T1000 (cell line): ENCODE data around the gene CENPX.

ENCODE experiments used
- DNase-seq: peaks from one replicate; lab custom pipeline; 2025; ENCODE audit warnings: mixed read lengths; lab: John Stamatoyannopoulos, UW

Gene CENPX

GRCh38 chr17:82055023-82055964 lies 32.6 kb upstream of the CENPX start:
- no peak for DNase-seq

- no peak for DNase-seq
Measured at GRCh38 chr17:82054351-82055022, 31.8 kb upstream of the CENPX start.

GRCh38 chr17:82053556-82054263 lies 31.0 kb upstream of the CENPX start:
- DNase-seq, result no peak

- DNase-seq, result no peak
Measured at GRCh38 chr17:82053130-82053529, 30.5 kb upstream of the CENPX start.

- DNase-seq, result no peak
Measured at GRCh38 chr17:82052638-82053059, 30.0 kb upstream of the CENPX start.

- DNase-seq, result no peak
Measured at GRCh38 chr17:82051776-82052637, 29.3 kb upstream of the CENPX start, which contains the start of the genes GPS1 and RFNG. GPS1 (plus strand) TSS chr17:82051898; CDS start chr17:82051932, 34 bp downstream. RFNG (minus strand) TSS chr17:82051811; CDS start chr17:82051766, 45 bp downstream.

- DNase-seq, result no peak
Measured at GRCh38 chr17:82050761-82051641, 28.3 kb upstream of the CENPX start.

GRCh38 chr17:82050152-82050760 lies 27.6 kb upstream of the CENPX start:
- DNase-seq, result no peak

GRCh38 chr17:82049521-82049971 lies 26.9 kb upstream of the CENPX start:
- no peak for DNase-seq

GRCh38 chr17:82049106-82049505 lies 26.4 kb upstream of the CENPX start:
- no peak for DNase-seq

- DNase-seq, result no peak
Measured at GRCh38 chr17:82048571-82048971, 25.9 kb upstream of the CENPX start.

GRCh38 chr17:82047914-82048570 lies 25.4 kb upstream of the CENPX start:
- no peak for DNase-seq

- DNase-seq, result no peak
Measured at GRCh38 chr17:82047379-82047778, 24.7 kb upstream of the CENPX start.

GRCh38 chr17:82046903-82047302 lies 24.2 kb upstream of the CENPX start:
- DNase-seq, result no peak

- DNase-seq, result no peak
Measured at GRCh38 chr17:82045936-82046484, 23.3 kb upstream of the CENPX start.

- DNase-seq, result no peak
Measured at GRCh38 chr17:82043507-82043906, 20.8 kb upstream of the CENPX start.

GRCh38 chr17:82042649-82043048 lies 20.0 kb upstream of the CENPX start:
- no peak for DNase-seq

- DNase-seq, result peak; percentile 23
Measured at GRCh38 chr17:82041144-82041814, 18.6 kb upstream of the CENPX start.
